HG02763 (cell line): ENCODE measurements around the gene KCNQ4.

Experiments used
- ATAC-seq: cut with Tn5 transposase; IDR thresholded peaks from one replicate; pipeline ENCODE4 v1.9.1; 2021; ENCODE audit warnings: mild to moderate bottlenecking, moderate library complexity; ENCODE audit not compliant: unreplicated experiment

KCNQ4 gene

GRCh38 chr1:40794974-40795715 is 11.6 kb downstream of the KCNQ4 start:
- ATAC-seq, result no peak

- ATAC-seq, result no peak
These were observed 12.4 kb downstream of the KCNQ4 start for GRCh38 chr1:40795811-40796586.

DNA sequence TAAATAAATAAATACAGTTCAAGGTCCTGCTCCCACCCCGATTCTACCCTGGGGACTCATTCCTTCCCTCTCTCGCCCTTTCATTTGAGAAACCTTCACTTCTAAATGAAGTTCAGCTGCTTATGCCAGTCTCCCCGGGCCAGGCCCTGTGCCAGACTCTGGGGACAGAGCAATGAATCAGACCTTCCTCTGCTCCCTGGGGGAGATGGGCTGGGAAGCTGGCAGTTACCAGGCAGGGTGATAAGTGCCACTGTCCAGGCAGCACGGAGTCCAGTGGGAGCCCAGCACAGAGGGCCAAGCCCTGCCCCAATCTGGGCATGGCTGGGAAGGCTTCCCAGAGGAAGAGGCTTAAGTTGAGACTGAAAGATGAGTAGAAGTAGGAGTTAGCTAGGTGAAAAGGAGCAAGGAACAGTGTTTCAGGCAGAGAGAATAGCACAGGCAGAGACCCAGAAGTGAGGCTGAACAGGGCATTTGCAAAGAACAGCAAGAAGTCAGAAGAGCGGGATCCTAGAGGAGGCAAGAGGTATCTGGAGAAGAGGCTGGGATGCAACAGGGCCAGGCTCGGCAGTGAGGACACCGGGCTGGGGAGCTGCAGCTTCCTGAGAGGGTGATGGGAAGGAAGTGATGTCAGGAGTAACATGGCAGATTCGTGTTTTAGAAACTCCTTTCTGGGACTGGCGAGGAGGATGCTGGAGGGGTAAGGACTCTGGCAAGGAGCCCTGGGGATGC is 13.5 kb downstream of the KCNQ4 start:
- no peak for ATAC-seq

DNA sequence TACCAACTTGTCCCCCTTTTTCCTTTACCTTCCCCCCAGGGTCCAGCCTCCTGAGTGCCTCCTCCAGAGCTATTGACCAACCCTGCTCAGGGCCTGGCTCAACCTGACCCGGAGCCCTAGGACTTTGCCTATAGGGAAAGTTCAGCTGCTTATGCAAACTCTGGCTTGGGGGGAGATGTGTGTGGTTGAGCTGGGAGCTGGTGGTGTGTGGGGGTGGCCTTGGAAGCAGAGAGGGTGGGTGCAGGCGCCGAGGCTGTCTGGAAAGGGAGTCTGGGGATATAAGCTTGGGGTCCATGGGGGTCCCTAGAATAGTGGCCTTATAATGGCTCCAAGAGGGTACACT is 14.1 kb downstream of the KCNQ4 start:
- ATAC-seq, result no peak

- ATAC-seq, result no peak
These were observed 15.0 kb downstream of the KCNQ4 start for GRCh38 chr1:40798366-40799281.

- ATAC-seq, result no peak
These were observed 15.8 kb downstream of the KCNQ4 start for GRCh38 chr1:40799351-40799867.

DNA sequence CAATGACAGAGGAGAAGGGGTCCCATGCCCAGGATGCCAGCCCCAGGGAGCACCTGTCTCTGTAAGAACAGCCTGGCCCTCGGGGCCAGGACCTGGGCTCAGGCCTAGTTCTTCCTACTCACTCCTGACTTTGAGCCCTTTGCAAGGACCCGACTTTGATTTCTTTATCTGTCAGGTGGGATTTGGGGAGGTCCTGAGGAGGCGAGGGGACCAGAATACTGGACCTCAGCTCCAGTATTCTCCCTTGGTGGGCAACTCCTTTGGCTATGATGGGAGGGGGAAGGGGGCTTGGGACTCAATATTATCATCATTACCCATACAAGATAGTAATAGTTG is 18.1 kb downstream of the KCNQ4 start:
- ATAC-seq, result no peak

GRCh38 chr1:40802078-40802741 is 18.6 kb downstream of the KCNQ4 start:
- no peak for ATAC-seq

DNA sequence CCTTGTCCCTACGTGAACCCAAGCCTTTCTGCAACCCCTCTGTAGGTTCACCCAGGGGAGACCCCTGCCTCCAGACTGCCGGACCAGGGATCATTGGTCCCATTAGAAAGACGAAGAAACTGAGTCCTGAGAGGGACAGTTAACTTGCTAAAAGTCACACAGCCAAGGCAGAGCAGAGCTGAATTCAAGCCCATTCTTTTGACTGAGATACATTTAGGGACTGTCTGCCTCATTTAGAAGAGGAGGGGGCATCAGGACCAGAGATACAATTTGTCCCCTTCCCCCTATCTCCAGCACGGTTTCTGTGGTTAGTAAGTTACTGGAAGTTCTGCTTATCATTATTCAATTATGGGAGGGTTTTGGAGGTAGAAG is 19.1 kb downstream of the KCNQ4 start:
- no peak for ATAC-seq

DNA sequence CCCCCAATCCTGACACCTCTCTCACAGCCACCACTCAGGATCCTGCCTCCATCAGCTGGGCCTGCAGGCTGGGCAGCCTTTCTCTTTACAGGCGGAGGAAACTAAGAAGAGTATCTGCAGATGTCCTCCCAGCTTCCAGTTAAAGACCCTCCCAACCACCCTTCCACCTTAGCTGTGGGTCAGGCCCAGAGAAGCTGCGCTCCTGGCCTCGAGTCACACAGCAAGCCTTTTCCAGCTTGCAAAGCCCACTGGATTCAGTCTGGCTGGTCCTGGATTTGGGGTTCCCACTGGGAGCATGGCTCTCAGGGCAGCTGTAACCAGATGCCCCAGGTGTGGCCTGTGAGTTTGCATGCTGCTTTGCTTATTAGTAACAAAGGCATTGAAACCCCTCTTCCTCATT is 19.9 kb downstream of the KCNQ4 start:
- ATAC-seq, result no peak

GRCh38 chr1:40803902-40804301 is 20.3 kb downstream of the KCNQ4 start:
- ATAC-seq, result no peak

GRCh38 chr1:40806240-40806639 is 22.7 kb downstream of the KCNQ4 start:
- no peak for ATAC-seq

DNA sequence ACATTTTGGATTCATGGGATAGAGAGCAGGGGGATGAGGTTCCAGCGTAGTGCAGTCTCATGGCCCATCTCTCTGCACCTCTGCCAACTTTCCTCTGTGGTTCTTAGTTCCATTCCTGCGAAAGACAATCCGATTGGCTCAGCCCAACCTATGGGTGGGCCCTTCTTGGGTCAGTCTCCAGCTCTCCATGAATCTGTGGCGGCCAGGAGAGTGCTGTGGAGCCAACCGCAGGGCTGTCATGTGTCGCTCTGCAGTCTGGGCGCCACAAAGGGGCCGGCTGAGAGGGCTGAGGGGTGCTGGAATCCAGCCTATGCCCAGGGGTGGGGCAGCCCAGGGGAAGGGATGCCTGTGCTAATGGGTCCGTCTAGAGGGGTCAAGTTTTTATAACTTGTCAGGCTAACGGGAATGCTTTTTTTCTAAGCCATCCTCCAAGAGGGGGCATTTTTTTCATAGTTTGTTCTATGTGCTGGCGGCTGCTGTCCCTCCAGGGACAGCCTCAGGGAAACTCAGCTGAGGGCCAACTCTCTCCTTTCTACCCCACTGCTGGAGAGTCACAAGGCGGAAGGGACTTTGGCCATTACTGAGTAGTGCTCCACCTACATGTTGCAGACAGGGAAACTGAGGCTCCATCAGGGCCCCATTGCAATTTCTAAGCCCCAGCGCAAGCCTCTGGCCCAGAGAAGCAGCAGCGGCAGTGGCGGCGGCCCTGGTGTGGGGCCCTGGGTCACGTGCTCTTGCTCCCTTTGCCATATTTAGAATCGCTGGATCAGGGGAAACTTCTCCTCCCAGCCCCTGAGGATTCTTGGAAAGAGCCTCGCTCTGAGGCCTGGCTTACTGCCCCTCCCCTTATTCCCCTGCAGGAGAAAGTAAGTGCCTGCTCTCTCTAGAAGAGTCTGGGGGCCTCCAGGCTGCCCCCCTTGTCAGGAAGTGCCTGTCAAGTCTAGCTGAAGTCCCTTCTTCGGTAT is 23.4 kb downstream of the KCNQ4 start:
- ATAC-seq, result no peak

GRCh38 chr1:40808002-40808401 is 24.4 kb downstream of the KCNQ4 start:
- no peak for ATAC-seq

GRCh38 chr1:40808444-40808843 is 24.9 kb downstream of the KCNQ4 start:
- ATAC-seq, result no peak

- ATAC-seq, result no peak
These were observed 25.3 kb downstream of the KCNQ4 start for GRCh38 chr1:40808909-40809308.

- ATAC-seq, result no peak
These were observed 27.3 kb downstream of the KCNQ4 start for GRCh38 chr1:40810927-40811326.

DNA sequence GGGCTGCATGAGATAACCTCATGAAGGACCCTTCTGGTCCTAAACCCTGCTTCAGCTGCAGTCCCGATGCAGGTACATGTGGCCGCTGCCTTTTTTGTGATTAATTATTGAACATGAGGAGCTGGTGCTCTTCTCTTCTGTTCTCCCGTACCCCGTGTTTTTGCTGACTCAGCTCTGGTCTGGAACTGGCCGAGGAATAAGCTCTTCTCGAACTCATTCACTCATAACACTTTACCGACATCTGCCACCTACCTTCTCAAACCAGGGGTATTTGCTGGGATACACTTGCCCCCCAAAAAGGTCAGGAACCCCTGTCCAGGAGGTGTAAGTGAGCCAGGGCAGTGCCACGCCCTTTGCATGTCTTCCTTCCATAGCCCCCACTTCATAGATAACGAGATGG is 31.8 kb downstream of the KCNQ4 start:
- ATAC-seq, result no peak

DNA sequence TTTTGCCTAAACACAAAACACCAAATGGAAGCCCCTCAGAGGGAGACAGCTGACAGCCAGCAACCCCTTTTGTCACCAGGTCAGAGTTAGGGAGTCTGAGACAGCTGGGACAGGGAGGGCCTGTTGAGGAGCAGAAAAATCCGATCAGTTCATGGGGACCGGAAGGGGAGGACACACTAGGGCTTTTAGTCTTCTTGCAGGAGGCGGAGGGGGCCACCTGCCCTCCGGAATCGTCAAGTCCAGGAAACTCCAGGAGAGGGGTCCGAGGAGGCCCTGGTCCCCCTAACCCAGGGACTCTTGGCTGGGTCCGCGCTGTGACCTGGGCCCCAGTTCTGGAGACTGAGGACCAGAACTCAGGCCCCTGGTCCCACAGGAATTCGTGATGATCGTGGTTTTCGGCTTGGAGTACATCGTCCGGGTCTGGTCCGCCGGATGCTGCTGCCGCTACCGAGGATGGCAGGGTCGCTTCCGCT is 34.2 kb downstream of the KCNQ4 start:
- no peak for ATAC-seq
